GM19452 (cell line): ENCODE measurements around the gene SSH3.

ENCODE experiments used
- ATAC-seq: cut with Tn5 transposase; IDR thresholded peaks from one replicate; pipeline ENCODE4 v1.9.1; 2021; ENCODE audit not compliant: unreplicated experiment

SSH3 gene

GRCh38 chr11:67290801-67291200 lies 12.5 kb upstream of the SSH3 start:
- no peak for ATAC-seq

- ATAC-seq = no peak
Observed at GRCh38 chr11:67291481-67292381, 11.6 kb upstream of the SSH3 start.

GRCh38 chr11:67292671-67293070 lies 10.7 kb upstream of the SSH3 start:
- ATAC-seq = no peak

GRCh38 chr11:67293090-67293489 lies 10.2 kb upstream of the SSH3 start:
- no peak for ATAC-seq

GRCh38 chr11:67295846-67296245 lies 7.5 kb upstream of the SSH3 start:
- no peak for ATAC-seq

- no peak for ATAC-seq
Observed at GRCh38 chr11:67298786-67299185, 4.5 kb upstream of the SSH3 start.

GRCh38 chr11:67299471-67300191 lies 3.7 kb upstream of the SSH3 start:
- ATAC-seq = no peak

- no peak for ATAC-seq
Observed at GRCh38 chr11:67300256-67300755, 3.0 kb upstream of the SSH3 start.

GRCh38 chr11:67300756-67301312 lies 2.5 kb upstream of the SSH3 start:
- ATAC-seq = no peak

GRCh38 chr11:67301313-67301921 lies 1.9 kb upstream of the SSH3 start:
- ATAC-seq = no peak

GRCh38 chr11:67301951-67302516 lies 1.3 kb upstream of the SSH3 start:
- ATAC-seq = no peak

GRCh38 chr11:67302571-67303131 lies 679 bp upstream of the SSH3 start:
- ATAC-seq = no peak

GRCh38 chr11:67303835-67304411 lies 593 bp downstream of the SSH3 start:
- ATAC-seq = no peak

GRCh38 chr11:67304511-67305113 lies 1.3 kb downstream of the SSH3 start:
- no peak for ATAC-seq

GRCh38 chr11:67306769-67307544 lies 3.6 kb downstream of the SSH3 start:
- ATAC-seq = no peak

- no peak for ATAC-seq
Observed at GRCh38 chr11:67307545-67308001, 4.2 kb downstream of the SSH3 start.

- ATAC-seq = no peak
Observed at GRCh38 chr11:67308031-67308866, 4.9 kb downstream of the SSH3 start.

- no peak for ATAC-seq
Observed at GRCh38 chr11:67309166-67309565, 5.8 kb downstream of the SSH3 start.
